Measurements from ENCODE around the gene MEP1B. TPM values are rescaled to one million over a fixed set of nuclear protein-coding genes. Genes with fewer than 3 reads are reported as not detected.

Gene MEP1B
- 0.07 TPM in 1 of 2 replicates, not detected in the other for total RNA-seq

DNA sequence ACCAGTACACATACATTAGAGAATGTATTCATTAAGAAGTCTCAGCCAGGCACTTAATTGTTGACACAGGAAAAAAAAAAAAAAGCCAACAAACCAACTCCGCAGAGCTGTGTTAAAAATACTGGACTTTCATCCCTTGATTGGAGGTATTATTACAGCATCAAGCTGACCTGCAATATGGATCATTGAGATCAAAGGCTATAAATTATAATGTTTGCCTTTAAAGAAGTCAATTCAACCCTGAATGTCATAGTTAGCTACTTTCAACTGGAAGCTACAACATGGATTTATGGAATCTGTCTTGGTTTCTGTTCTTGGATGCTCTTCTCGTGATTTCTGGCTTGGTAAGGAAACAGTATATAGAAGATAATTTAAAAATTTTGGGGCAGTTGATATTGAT is at the start of gene MEP1B:
TSS of gene MEP1B (plus strand) at position 250 of the 400 bp plus-strand sequence. CDS start at position 282, 32 bp downstream.

Other genes with a start within 250 kb of the MEP1B start
- gene TRAPPC8, start 246.9 kb upstream of the MEP1B start, total RNA-seq = 55.4 and 68.0 TPM in 2 replicates
- gene RNF125, start 171.2 kb upstream of the MEP1B start, total RNA-seq = 0.13 and 0.69 TPM in 2 replicates
- gene RNF138, start 98.2 kb upstream of the MEP1B start, total RNA-seq = 17.3 and 22.0 TPM in 2 replicates